ENCODE data around the gene METAP1D.

GRCh38 chr2:172129404-172129803 is 129.7 kb downstream of the METAP1D start:
- TF ChIP-seq CTCF (IDR thresholded peaks at IDR 0.05) (no peak), EZH2 (IDR thresholded peaks at IDR 0.05) (no peak), EZH2phosphoT487 (IDR thresholded peaks at IDR 0.05) (no peak)

All from neural progenitor cell (in vitro differentiated cells).